AG10803 (cell line): ENCODE measurements around the gene CALR3.
A peak's percentile ranks its signal among the peaks of the same experiment; 100 is the strongest.
"Not testable (repeated sequence)": the region's sequence is repeated elsewhere in the genome, so short reads cannot be mapped to it uniquely, and the experiment has no call there.

Experiments used
- DNase-seq: peaks from one replicate; pipeline ENCODE4 v3.0.0; 2010; ENCODE audit warnings: low read depth
- H3K4me3 ChIP-seq: 2 replicates; pipeline ENCODE4 v1.5.1; 2011; ENCODE audit warnings: mild to moderate bottlenecking, low read length, control low read depth
- TF ChIP-seq, protein P1 (sequence below): conservative IDR thresholded peaks from 2 replicates; pipeline ENCODE4 v1.5.1; 2011; ENCODE audit warnings: mild to moderate bottlenecking, low read length, control low read depth, inconsistent platforms

CALR3 gene

DNA sequence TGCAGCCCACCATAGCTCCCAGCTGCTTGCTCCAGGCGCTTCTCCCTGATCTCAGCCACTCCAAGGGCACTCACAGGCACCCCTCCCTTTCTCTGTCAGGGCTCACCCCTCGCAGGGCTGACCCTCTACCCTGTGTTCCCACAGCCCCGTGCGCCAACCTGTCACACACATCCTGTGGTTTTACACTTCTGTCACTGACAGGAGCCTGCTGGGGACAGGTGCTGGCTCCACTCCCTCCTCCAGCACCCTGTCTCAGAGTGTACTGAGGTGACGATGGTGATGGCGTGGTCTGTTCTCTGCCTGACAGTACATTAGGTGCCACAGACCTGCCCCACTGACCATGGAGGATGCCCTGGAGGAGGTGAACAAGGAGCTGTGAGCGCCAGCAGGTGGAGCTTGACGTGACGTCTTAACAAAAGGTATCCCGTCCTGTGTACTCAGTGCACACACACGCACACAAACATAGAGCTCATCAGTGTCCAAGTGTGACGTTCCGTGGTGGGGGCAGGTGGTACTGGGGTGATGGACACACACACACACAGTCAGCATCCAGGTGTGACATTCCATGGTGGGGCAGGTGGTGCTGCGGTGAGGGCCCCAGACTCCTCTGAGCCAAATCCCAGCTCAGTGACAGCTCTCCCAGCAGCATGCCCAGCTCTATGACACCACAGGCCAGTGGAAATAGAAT is 21.1 kb upstream of the CALR3 start:
- no peak for DNase-seq
- TF ChIP-seq, protein P1, sequence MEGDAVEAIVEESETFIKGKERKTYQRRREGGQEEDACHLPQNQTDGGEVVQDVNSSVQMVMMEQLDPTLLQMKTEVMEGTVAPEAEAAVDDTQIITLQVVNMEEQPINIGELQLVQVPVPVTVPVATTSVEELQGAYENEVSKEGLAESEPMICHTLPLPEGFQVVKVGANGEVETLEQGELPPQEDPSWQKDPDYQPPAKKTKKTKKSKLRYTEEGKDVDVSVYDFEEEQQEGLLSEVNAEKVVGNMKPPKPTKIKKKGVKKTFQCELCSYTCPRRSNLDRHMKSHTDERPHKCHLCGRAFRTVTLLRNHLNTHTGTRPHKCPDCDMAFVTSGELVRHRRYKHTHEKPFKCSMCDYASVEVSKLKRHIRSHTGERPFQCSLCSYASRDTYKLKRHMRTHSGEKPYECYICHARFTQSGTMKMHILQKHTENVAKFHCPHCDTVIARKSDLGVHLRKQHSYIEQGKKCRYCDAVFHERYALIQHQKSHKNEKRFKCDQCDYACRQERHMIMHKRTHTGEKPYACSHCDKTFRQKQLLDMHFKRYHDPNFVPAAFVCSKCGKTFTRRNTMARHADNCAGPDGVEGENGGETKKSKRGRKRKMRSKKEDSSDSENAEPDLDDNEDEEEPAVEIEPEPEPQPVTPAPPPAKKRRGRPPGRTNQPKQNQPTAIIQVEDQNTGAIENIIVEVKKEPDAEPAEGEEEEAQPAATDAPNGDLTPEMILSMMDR: no peak
- H3K4me3 ChIP-seq: no peak overlapping the region

DNA sequence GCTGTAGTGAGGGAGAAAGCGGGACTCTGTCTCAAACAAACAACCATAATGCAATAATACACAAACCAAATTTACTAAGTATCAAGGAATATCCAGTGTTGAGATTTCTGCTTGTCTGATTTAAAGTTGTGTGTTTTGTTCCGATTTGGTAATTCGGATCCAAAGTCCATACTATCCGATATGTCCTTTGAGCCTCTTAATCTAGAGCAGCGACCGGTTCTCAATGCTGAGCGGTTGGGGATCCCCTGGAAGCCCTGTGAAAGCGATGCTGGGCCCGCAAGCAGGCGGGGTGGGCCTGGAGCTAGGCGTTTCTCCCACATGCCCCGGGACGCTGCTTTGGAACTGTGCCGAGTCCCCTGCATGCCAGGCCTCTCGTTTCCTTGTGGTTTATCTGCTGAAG is 20.4 kb upstream of the CALR3 start:
- no peak overlapping the region for H3K4me3 ChIP-seq
- no peak for DNase-seq
- TF ChIP-seq, protein P1: no peak

DNA sequence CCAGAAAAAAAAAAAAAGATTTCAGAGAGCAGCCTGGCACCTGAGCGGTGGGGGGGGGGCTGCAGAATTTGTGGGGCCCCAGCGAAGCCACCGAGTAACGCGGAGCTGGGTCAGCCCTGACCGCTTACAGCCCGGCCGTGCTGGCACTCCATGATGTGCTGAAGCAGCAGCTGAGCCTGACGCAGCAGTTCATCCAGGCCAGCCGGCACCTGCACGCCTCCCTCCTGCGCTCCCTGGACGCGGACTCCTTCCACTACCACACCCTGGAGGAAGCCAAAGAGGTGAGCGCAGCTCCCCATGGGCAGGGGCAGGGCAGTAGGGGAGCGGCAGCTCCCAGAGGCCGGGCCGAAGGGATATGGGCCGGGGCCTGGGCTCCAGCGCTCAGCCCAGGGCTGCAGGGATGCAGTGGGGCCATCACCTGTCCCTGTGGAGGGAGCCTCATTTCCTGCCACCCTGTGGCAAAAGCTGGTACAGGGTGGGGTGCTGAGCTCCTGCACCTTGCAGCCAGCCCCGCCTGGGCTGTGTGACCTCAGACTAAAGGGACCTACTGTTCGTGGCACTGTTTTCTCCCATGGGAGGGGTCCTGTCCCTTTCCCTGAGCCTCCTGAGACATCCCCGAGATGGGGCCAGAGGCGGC is 18.5 kb upstream of the CALR3 start:
- DNase-seq: no peak
- TF ChIP-seq, protein P1: no peak
- no peak overlapping the region for H3K4me3 ChIP-seq

DNA sequence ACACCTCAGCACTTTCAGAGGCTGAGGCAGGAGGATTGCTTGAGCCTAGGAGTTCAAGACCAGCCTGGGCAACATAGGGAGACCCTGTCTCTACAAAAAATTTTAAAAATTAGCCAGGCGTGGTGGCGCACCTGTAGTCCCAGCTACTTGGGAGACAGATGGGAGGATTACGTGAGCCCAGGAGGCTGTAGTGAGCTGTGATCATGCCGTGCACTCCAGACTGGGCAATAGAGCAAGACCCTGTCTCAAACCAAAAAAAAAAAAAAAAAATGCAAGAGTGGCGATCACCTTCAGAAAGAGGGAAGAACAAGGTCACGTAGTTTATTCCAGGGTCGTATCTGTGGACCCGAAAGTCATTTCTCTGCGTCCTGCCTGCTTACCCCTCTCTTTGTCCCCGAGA is 16.6 kb upstream of the CALR3 start:
- DNase-seq, H3K4me3 ChIP-seq: not testable (repeated sequence)

DNA sequence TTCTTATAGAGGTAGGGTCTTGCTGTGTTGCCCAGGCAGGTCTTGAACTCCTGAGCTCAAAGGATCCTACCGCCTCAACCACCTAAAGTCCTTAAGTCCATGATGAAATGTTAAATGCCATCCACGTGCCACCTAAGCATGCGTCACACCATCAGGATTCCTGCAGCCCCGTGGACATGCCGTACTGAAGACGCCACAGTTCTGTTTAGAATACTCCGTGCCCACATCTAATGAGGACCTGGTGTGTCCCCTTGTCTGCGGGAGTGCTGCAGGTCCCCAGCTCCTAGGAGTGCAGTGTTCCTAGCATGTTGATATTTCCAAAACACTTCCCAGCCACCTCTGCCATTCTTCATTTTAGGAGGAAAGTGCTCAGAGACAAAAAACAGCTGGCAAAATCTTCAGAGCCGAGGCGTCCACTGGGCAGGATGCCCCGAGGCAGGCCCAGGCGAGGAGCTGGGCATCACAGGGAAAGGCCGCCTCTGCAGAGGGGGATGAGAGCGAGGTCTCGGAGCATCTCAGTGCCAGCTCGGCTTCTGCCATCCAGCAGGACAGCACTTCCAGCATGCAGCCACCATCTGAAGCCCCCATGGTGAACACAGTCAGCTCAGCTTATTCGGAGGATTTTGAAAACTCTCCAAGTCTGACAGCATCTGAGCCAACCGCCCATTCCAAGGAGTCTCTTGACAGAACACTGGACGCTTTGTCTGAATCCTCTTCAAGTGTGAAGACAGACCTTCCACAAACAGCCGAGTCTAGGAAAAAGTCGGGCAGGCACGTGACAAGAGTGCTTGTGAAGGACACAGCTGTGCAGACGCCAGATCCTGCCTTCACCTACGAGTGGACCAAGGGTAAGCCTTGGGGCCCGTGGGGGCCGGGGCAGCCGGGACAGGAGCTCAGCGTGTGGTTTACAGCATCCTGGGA is 13.4 kb upstream of the CALR3 start:
- H3K4me3 ChIP-seq: no peak overlapping the region
- TF ChIP-seq, protein P1: no peak
- DNase-seq: peak; percentile 12

DNA sequence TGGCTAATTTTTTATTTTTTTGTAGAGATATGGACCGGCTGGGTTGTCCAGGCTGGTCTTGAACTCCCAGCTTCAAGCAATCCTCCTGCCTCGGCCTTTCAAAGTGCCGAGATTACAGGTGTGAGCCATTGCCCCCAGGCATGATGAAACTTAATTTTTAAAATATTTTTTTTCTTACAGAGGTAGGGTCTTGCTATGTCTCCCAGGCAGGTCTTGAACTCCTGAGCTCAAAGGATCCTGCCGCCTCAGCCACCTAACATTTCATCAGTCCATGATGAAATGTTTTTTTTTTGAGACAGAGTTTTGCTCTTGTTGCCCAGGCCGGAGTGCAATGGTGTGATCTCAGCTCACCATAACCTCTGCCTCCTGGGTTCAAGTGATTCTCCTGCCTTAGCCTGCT is 12.6 kb upstream of the CALR3 start:
- TF ChIP-seq, protein P1: no peak
- DNase-seq: no peak
- H3K4me3 ChIP-seq: no peak overlapping the region

DNA sequence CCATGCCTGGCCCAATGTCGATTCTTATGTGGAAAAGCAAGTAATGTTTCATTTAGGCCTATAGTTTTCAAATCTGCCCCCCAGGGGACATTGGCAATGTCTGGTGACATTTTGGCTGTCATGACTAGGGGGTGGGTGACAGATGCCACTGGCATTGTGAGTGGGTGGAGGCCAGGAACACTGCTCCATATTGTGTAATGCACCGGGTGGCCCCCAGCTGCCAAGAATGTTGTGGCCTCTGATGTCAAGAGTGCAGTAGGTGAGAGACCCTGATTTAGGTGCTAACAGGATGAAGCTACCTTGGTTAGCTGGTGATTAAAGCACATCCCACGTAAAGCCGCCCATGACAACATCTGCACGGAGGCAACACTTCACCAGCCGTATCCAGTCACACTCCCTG is 11.0 kb upstream of the CALR3 start:
- DNase-seq: peak; percentile 26
- H3K4me3 ChIP-seq: no peak overlapping the region
- TF ChIP-seq, protein P1: no peak

DNA sequence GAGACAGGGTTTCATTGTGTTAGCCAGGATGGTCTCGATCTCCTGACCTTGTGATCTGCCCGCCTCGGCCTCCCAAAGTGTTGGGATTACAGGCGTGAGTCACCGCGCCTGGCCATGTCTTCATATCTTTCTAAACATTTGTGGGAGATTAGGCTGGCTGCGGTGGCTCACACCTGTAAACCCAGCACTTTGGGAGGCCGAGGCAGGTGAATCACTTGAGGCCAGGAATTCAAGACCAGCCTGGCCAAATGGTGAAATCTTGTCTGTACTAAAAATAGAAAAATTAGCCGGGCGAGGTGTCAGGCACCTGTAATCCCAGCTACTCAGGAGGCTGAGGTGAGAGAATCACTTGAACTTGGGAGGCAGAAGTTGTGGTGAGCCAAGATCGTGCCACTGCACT is 10.2 kb upstream of the CALR3 start:
- DNase-seq, H3K4me3 ChIP-seq: not testable (repeated sequence)
